Measurements from ENCODE around the gene MASTL.

MASTL gene

GRCh38 chr10:27155066-27155754, at the start of gene MASTL:
Gene MASTL, plus strand, starts transcription at chr10:27155352. Its CDS starts 75 bp downstream, at chr10:27155427.
- peak within 1 kb of the TSS; percentile 98 for H3K4me3 ChIP-seq (ENCODE audit: low read depth, low read length)
- in situ Hi-C loops (cut with HindIII; ENCODE audit: low sequenced_read_pairs), result no loop called here
- TF ChIP-seq CTCF (IDR thresholded peaks at IDR 0.05; ENCODE audit: low read depth, low read length, missing control alignments), result no peak
- peak; percentile 83 for DNase-seq (ENCODE audit: low read depth)

GRCh38 chr10:27108165-27108564, 47.0 kb upstream of the MASTL start:
- no peak for TF ChIP-seq CTCF (IDR thresholded peaks at IDR 0.05; ENCODE audit: low read depth, low read length, missing control alignments)
- no peak for DNase-seq (ENCODE audit: low read depth)
- in situ Hi-C loops (cut with HindIII; ENCODE audit: low sequenced_read_pairs), result no loop called here
- no peak overlapping the region for H3K4me3 ChIP-seq (ENCODE audit: low read depth, low read length)

GRCh38 chr10:27134371-27134770, 20.8 kb upstream of the MASTL start:
- in situ Hi-C loops (cut with HindIII; ENCODE audit: low sequenced_read_pairs), result no loop called here
- no peak overlapping the region for H3K4me3 ChIP-seq (ENCODE audit: low read depth, low read length)
- no peak for DNase-seq (ENCODE audit: low read depth)
- no peak for TF ChIP-seq CTCF (IDR thresholded peaks at IDR 0.05; ENCODE audit: low read depth, low read length, missing control alignments)

- H3K4me3 ChIP-seq (ENCODE audit: low read depth, low read length), result no peak overlapping the region
- no peak for TF ChIP-seq CTCF (IDR thresholded peaks at IDR 0.05; ENCODE audit: low read depth, low read length, missing control alignments)
- DNase-seq (ENCODE audit: low read depth), result no peak
- in situ Hi-C loops (cut with HindIII; ENCODE audit: low sequenced_read_pairs), result no loop called here
These were observed 16.9 kb upstream of the MASTL start for GRCh38 chr10:27138277-27138676.

- H3K4me3 ChIP-seq (ENCODE audit: low read depth, low read length), result no peak overlapping the region
- DNase-seq (ENCODE audit: low read depth), result no peak
- no peak for TF ChIP-seq CTCF (IDR thresholded peaks at IDR 0.05; ENCODE audit: low read depth, low read length, missing control alignments)
- in situ Hi-C loops (cut with HindIII; ENCODE audit: low sequenced_read_pairs), result no loop called here
These were observed 11.5 kb upstream of the MASTL start for GRCh38 chr10:27143686-27144085.

GRCh38 chr10:27145937-27146336, 9.2 kb upstream of the MASTL start:
- no peak overlapping the region for H3K4me3 ChIP-seq (ENCODE audit: low read depth, low read length)
- no peak for DNase-seq (ENCODE audit: low read depth)
- in situ Hi-C loops (cut with HindIII; ENCODE audit: low sequenced_read_pairs), result no loop called here
- TF ChIP-seq CTCF (IDR thresholded peaks at IDR 0.05; ENCODE audit: low read depth, low read length, missing control alignments), result no peak
